Lower lobe of right lung (tissue), 2 donors: Measurements from ENCODE around the gene HDAC9. TPM values are rescaled to one million over a fixed set of nuclear protein-coding genes. Genes with fewer than 3 reads are reported as not detected.

Experiments used
- ATAC-seq, 2 donors: fragments of 200-7000 bp; cut with Tn5 transposase; one replicate each; pipeline ENCODE4 v1.9.1; 2020 to 2022; ENCODE audit warnings: mild to moderate bottlenecking in 2 of 2, moderate library complexity in 2 of 2
- DNase-seq: peaks from one replicate; pipeline ENCODE4 v3.0.0-alpha.2; 2020
- H3K27ac ChIP-seq: fragments of 200-600 bp; one replicate; pipeline ENCODE4 v1.8.0; 2022
- H3K27me3 ChIP-seq: fragments of 200-600 bp; one replicate; pipeline ENCODE4 v1.8.0; 2022; ENCODE audit warnings: low read depth
- H3K36me3 ChIP-seq: fragments of 200-600 bp; one replicate; pipeline ENCODE4 v1.8.0; 2022; ENCODE audit warnings: mild to moderate bottlenecking
- H3K4me1 ChIP-seq: fragments of 200-600 bp; one replicate; pipeline ENCODE4 v1.8.0; 2022
- H3K4me3 ChIP-seq: fragments of 200-600 bp; one replicate; pipeline ENCODE4 v1.8.0; 2022; ENCODE audit warnings: mild to moderate bottlenecking
- H3K9me3 ChIP-seq: fragments of 200-600 bp; one replicate; pipeline ENCODE4 v1.8.0; 2022
- CTCF ChIP-seq: fragments of 200-600 bp; IDR thresholded peaks from one replicate; pipeline ENCODE4 v1.8.0; 2022; ENCODE audit warnings: antibody characterized with exemption, mild to moderate bottlenecking
- intact Hi-C: fragments of 100-400 bp; cut with DNase I; formaldehyde crosslinking; loops from one replicate; pipeline ENCODE4 v1.11.0; 2022
- total RNA-seq: library from RNA; stranded (reverse); fragmentation: NEBNext Ultra II Directional; extraction: Animal tissue kit (Norgen Biotek cat#: 25700); gene quantifications from one replicate; pipeline ENCODE4 v1.2.1, GENCODE V29; 2021
- donor health status: DM: no; HTN: yes; CAD: no; lungs with severe emphysema.

Gene HDAC9
- total RNA-seq, 1 donor from 2014 or later, result 14.3 TPM

- H3K4me3 ChIP-seq, result no peak overlapping the region
- no peaks in the 10 kb centered on the region for H3K4me1 ChIP-seq
- TF ChIP-seq CTCF, result no peak
- intact Hi-C loops, result no loop called here
- DNase-seq (no peak), ATAC-seq (no peak)
- H3K27me3 ChIP-seq, result no peaks in the 10 kb centered on the region
- no peak overlapping the region for H3K27ac ChIP-seq
- H3K9me3 ChIP-seq, result no peaks in the 10 kb centered on the region
- H3K36me3 ChIP-seq, result no peaks in the 10 kb centered on the region
Observed at GRCh38 chr7:18468795-18469194, 26.8 kb upstream of the HDAC9 start.

- Histone ChIP-seq H3K36me3 (no peaks in the 10 kb centered on the region), H3K27me3 (no peaks in the 10 kb centered on the region), H3K4me3 (no peak overlapping the region), H3K27ac (no peak overlapping the region), H3K4me1 (no peaks in the 10 kb centered on the region), H3K9me3 (no peaks in the 10 kb centered on the region)
- intact Hi-C loops, result no loop called here
- no peak for ATAC-seq
- no peak for TF ChIP-seq CTCF
- no peak for DNase-seq
Observed at GRCh38 chr7:18469316-18469715, 26.2 kb upstream of the HDAC9 start.

- Histone ChIP-seq H3K4me3 (no peak overlapping the region), H3K36me3 (no peaks in the 10 kb centered on the region), H3K27ac (no peak overlapping the region), H3K27me3 (no peaks in the 10 kb centered on the region), H3K4me1 (no peaks in the 10 kb centered on the region), H3K9me3 (no peaks in the 10 kb centered on the region)
- no peak for ATAC-seq
- no peak for DNase-seq
- no peak for TF ChIP-seq CTCF
- intact Hi-C loops, result no loop called here
Observed at GRCh38 chr7:18471476-18472160, 23.9 kb upstream of the HDAC9 start.

- H3K27me3 ChIP-seq, result no peaks in the 10 kb centered on the region
- no peak overlapping the region for H3K27ac ChIP-seq
- no peak overlapping the region for H3K4me3 ChIP-seq
- no peaks in the 10 kb centered on the region for H3K4me1 ChIP-seq
- no peak for DNase-seq
- ATAC-seq, result no peak
- no peaks in the 10 kb centered on the region for H3K36me3 ChIP-seq
- intact Hi-C loops, result no loop called here
- no peaks in the 10 kb centered on the region for H3K9me3 ChIP-seq
- TF ChIP-seq CTCF, result no peak
Observed at GRCh38 chr7:18472161-18472483, 23.4 kb upstream of the HDAC9 start.

GRCh38 chr7:18473119-18473518, 22.4 kb upstream of the HDAC9 start:
- H3K27me3 ChIP-seq, result no peaks in the 10 kb centered on the region
- ATAC-seq (no peak), DNase-seq (no peak)
- H3K36me3 ChIP-seq, result no peaks in the 10 kb centered on the region
- no peak overlapping the region for H3K4me3 ChIP-seq
- no peak for TF ChIP-seq CTCF
- H3K4me1 ChIP-seq, result no peaks in the 10 kb centered on the region
- intact Hi-C loops, result no loop called here
- H3K27ac ChIP-seq, result no peak overlapping the region
- H3K9me3 ChIP-seq, result no peaks in the 10 kb centered on the region
